Progenitor cell of endocrine pancreas (in vitro differentiated cells): ENCODE data around the gene GCN1. TPM values are rescaled to one million over a fixed set of nuclear protein-coding genes. Genes with fewer than 3 reads are reported as not detected.

ENCODE experiments used
- DNase-seq: peaks from one replicate; pipeline ENCODE4 v3.0.0; 2021; ENCODE audit warnings: low spot score; ENCODE audit not compliant: unreplicated experiment
- H3K27ac Mint-ChIP-seq: 2 replicates; pipeline ENCODE4 v1.8.0; 2021; ENCODE audit warnings: mild to moderate bottlenecking, moderate library complexity, mixed read lengths
- H3K27me3 Mint-ChIP-seq: 2 replicates; pipeline ENCODE4 v1.8.0; 2021; ENCODE audit warnings: mixed read lengths
- H3K36me3 Mint-ChIP-seq: 2 replicates; pipeline ENCODE4 v1.8.0; 2022; ENCODE audit warnings: mixed read lengths; ENCODE audit not compliant: insufficient read depth
- H3K4me1 Mint-ChIP-seq: 2 replicates; pipeline ENCODE4 v1.8.0; 2021; ENCODE audit warnings: low read depth, mixed read lengths
- H3K4me3 Mint-ChIP-seq: 2 replicates; pipeline ENCODE4 v1.8.0; 2021; ENCODE audit warnings: low read depth, mild to moderate bottlenecking, moderate library complexity, mixed read lengths
- H3K9me3 Mint-ChIP-seq: 2 replicates; pipeline ENCODE4 v1.8.0; 2021; ENCODE audit warnings: low read depth, mixed read lengths
- CTCF ChIP-seq: fragments of 200-600 bp; sonication (generic); IDR thresholded peaks from one replicate; pipeline ENCODE4 v1.5.0; 2021; ENCODE audit warnings: antibody characterized with exemption, mild to moderate bottlenecking; ENCODE audit not compliant: unreplicated experiment
- long read RNA-seq: library from polyadenylated mRNA; unstranded; transcript quantifications from one replicate; pipeline ENCODE4 v2.0.0, GENCODE V29; 2020
- total RNA-seq: library from RNA; stranded (reverse); gene quantifications from 2 replicates; pipeline ENCODE4 v1.2.1, GENCODE V29; 2021

Gene GCN1, protein sequence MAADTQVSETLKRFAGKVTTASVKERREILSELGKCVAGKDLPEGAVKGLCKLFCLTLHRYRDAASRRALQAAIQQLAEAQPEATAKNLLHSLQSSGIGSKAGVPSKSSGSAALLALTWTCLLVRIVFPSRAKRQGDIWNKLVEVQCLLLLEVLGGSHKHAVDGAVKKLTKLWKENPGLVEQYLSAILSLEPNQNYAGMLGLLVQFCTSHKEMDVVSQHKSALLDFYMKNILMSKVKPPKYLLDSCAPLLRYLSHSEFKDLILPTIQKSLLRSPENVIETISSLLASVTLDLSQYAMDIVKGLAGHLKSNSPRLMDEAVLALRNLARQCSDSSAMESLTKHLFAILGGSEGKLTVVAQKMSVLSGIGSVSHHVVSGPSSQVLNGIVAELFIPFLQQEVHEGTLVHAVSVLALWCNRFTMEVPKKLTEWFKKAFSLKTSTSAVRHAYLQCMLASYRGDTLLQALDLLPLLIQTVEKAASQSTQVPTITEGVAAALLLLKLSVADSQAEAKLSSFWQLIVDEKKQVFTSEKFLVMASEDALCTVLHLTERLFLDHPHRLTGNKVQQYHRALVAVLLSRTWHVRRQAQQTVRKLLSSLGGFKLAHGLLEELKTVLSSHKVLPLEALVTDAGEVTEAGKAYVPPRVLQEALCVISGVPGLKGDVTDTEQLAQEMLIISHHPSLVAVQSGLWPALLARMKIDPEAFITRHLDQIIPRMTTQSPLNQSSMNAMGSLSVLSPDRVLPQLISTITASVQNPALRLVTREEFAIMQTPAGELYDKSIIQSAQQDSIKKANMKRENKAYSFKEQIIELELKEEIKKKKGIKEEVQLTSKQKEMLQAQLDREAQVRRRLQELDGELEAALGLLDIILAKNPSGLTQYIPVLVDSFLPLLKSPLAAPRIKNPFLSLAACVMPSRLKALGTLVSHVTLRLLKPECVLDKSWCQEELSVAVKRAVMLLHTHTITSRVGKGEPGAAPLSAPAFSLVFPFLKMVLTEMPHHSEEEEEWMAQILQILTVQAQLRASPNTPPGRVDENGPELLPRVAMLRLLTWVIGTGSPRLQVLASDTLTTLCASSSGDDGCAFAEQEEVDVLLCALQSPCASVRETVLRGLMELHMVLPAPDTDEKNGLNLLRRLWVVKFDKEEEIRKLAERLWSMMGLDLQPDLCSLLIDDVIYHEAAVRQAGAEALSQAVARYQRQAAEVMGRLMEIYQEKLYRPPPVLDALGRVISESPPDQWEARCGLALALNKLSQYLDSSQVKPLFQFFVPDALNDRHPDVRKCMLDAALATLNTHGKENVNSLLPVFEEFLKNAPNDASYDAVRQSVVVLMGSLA (N-terminal part only)
- total RNA-seq: 117 and 131 TPM in 2 replicates
- long read RNA-seq, partial matches to known transcripts: 132 of 141 reads
- long read RNA-seq, other reads (novel, unspliced or antisense): 9 of 141 reads

GRCh38 chr12:120194534-120195395 is at the start of gene GCN1:
TSS of gene GCN1 (minus strand) at chr12:120194715. CDS start at chr12:120194697, 18 bp downstream.
- Mint-ChIP-seq H3K27me3 (no peaks in the 10 kb centered on the region), H3K36me3 (peaks cover 19% of the 10 kb centered on the region), H3K9me3 (no peaks in the 10 kb centered on the region), H3K27ac (peak within 1 kb of the TSS; percentile 98), H3K4me3 (peak within 1 kb of the TSS; percentile 91), H3K4me1 (peaks cover 22% of the 10 kb centered on the region)
- no peak for TF ChIP-seq CTCF
- peak; percentile 76 for DNase-seq

- Mint-ChIP-seq H3K27ac (peak overlapping the region; percentile 51), H3K27me3 (no peaks in the 10 kb centered on the region), H3K4me3 (no peak overlapping the region), H3K4me1 (peaks cover 11% of the 10 kb centered on the region), H3K36me3 (no peaks in the 10 kb centered on the region), H3K9me3 (no peaks in the 10 kb centered on the region)
- no peak for DNase-seq
- TF ChIP-seq CTCF: no peak
Observed at GRCh38 chr12:120242971-120243699, 48.6 kb upstream of the GCN1 start.

- Mint-ChIP-seq H3K4me3 (no peak overlapping the region), H3K27ac (no peak overlapping the region)
Observed at GRCh38 chr12:120242275-120242799, 47.8 kb upstream of the GCN1 start.

More at GRCh38 chr12:120242275-120242799, 47.8 kb upstream of the GCN1 start:
- no peak for DNase-seq
- H3K27me3 Mint-ChIP-seq: no peaks in the 10 kb centered on the region
- no peaks in the 10 kb centered on the region for H3K9me3 Mint-ChIP-seq
- peaks cover 7% of the 10 kb centered on the region for H3K4me1 Mint-ChIP-seq
- H3K36me3 Mint-ChIP-seq: no peaks in the 10 kb centered on the region
- no peak for TF ChIP-seq CTCF
